GM18858 (cell line): ENCODE results near the gene FAH.

ENCODE experiments used
- ATAC-seq: cut with Tn5 transposase; IDR thresholded peaks from one replicate; pipeline ENCODE4 v1.9.1; 2021; ENCODE audit not compliant: unreplicated experiment

Gene FAH

DNA sequence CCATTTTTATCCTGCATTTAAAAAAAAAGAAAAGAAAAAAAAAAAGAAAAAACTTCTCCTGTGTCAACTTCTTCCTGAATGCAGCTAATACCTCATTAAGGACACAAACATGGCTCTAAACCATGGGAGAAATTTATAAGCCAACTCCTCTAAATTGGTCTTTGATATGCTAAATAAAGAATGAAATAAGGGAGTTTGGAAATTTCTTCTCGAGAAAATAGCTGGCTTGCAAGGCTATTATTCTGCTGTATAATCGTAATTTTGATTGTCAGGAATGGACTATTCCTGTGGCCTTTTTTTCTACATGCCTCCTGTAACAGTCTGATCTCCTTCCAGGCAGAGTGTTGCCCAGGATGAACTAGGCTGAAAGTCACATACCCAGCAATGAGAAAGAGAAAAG lies 78.6 kb downstream of the FAH start:
- no peak for ATAC-seq

DNA sequence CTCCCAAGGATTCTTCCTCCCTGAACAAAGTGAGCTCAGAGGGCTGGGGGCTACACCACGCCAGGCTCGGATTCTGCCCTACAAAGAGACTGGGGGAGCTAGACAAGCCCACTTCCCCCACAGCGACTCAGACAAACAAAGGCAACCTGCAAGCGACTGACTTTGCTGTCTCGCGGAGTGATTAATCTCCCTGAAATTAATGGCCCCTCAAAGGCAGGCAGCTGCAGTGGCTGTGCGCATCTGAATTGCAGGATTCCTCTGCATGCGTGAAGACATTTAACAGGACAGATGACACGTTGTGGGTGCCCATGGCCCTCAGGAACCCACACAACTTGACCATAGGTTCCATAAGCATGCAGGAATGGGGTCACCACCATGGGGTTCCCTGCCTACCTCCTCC lies 80.8 kb downstream of the FAH start:
- no peak for ATAC-seq

DNA sequence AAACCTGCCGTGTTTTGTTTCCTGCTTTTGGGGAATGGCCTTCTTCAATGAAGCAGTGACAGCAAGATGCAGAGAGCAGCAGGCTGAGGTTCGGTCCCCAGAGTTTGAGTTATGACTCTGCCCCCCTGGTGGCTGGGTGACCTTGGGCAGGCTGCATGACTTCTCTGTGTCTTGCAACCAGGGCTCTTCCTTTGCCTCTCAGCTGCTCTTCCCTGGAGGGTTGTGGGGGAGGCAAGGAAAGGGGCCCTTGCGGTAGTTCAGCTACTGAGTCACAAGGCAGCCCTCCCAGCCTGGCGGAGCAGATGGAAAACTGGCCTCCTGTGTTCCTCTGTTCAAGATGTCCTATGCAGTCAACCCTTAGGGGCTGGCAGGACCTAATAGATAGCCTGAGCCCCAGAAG lies 82.1 kb downstream of the FAH start:
- no peak for ATAC-seq
